Pulmonary artery endothelial cell (primary cell): Measurements from ENCODE around the gene LRRTM3. TPM values are rescaled to one million over a fixed set of nuclear protein-coding genes. Genes with fewer than 3 reads are reported as not detected.

Experiments
- DNase-seq: peaks from one replicate; pipeline ENCODE4 v3.0.0-alpha.2; 2011; ENCODE audit warnings: low read depth, low spot score
- total RNA-seq: library from RNA; depleted of rRNA; stranded (reverse); fragments of >200 nt; gene quantifications from 2 replicates; pipeline ENCODE4 v1.2.3, GENCODE V29; 2014

The LRRTM3 gene
- total RNA-seq, 1 donor from 2014 or later = not detected

DNA sequence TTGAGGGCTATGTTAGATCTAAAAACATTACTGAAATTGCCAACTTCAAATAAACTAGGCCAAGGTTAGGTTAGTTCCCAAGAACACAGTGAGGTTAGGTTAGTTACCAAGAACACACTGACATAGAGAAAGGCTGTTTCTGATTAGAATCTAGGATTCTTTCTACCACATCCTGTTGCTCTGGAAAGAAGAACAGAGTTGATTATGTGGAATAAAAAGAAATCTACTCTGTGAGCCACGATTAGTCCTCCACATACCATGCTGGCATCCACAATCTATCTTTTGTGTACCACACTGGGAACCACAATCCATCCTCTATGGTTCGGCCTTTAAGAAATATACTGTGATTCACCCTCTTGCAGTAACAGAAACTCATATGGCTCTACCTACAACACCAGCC is 91.4 kb downstream of the LRRTM3 start:
- DNase-seq = no peak

GRCh38 chr10:67022099-67022498 is 96.3 kb downstream of the LRRTM3 start:
- DNase-seq = no peak

GRCh38 chr10:67033878-67034277 is 108.0 kb downstream of the LRRTM3 start:
- DNase-seq = no peak

DNA sequence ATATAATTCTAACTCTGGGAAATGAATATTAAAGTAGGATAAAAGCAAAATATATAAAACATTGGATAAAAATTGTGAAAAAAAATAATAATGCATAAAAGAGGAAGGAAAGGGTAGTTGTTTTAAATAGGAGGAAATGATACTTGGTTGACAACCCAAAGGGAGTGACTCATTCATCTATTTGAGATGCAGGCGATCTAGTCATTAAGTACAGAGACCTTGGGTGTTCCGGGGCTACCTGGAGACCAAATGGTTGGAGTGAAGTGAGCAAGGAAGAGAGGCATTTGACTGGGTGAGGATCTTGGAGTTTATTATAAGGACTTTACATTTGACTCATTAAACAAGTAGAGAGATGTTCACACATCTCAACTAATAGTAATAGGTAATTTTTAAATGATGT is 111.0 kb downstream of the LRRTM3 start:
- no peak for DNase-seq

DNA sequence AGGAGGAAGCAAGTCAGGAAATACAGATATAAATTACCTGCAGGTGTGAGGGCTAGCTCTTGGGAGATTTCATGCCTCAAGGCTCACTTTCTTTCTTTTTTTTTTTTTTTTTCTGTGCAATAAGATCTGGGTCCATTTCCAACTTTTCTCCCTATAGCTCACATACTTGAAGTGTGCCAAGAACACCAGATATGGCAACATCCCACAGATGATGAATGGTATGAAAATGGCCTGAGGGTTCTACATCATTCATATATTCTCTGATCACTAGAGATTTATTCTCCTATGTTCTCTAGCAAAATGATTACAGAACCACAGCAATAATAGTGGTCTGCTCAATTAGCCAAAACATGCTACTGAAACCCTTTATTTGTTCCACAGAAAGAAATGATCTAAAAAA is 117.2 kb downstream of the LRRTM3 start:
- DNase-seq = no peak

DNA sequence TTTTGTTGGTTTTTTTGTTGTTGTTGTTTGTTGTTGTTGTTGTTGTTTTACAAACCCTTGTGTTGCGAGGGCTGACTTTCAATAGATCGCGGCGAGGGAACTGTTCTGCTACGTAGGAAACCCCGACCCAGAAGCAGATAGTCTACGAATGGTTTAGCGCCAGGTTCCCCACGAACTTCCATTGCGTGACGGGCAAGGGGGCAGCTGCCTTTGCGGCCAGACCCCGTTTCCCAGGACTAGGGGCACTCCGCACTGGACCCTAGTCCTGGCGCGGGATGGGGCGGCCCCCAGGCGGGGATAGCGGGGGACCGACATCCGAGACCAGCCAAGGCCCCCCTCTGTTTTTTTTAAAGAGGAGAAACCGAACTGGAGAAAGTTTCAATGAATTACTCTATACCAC is 119.6 kb downstream of the LRRTM3 start:
- DNase-seq = no peak

DNA sequence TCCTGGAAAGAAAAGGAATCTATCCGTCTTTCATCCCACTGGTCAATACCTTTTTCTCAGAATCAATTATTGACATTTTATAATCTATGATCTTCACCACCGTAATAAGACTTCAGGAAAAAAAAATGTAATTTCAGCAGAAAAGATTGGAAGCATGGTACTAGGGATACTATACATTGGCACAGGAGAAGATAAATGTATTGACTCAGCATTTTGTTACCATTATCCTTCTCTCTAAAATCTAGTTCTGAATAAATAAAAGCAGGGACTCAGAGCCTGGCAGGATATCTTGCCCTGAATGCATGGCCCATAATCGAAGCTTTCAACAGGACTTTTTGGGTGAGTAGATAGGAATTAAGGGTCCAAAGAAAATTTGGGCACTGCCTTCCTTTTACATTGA is 120.7 kb downstream of the LRRTM3 start:
- DNase-seq = no peak

DNA sequence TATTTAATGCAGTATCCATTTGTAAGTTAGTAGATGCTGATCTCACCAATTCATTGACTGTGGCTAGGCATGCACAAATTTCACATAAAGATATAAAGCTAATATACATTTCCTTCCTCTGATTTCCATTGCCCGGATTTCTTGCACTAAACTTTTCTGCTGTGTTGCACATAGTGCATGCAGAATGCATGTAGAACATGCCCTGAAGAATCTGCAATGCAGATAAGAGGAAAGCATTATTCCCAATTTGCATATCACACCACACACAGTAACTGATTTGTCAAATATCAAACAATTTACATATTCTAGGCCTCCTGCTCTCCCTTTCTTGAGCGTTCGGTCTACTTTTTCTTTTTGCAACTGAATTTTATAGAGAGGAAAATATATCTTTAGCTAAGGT is 124.2 kb downstream of the LRRTM3 start:
- no peak for DNase-seq

DNA sequence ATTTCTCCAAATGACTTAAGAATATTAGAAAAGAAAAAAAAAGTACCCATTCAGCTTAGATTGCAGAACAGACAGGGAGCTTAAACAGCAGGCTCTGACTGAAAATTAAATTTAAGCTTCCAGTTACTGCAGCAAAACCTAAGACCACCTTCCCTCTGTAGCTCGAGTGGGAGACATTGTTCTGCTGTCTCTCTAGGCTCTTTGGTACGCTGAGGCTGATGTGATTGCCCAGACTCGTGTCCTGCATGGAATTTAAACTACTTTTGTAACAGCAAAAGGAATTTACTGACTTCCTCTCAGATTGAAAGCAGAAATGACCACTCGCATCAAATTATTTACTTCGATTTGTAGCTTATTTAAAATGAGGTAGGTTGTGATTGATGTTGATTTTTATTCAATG is 124.6 kb downstream of the LRRTM3 start:
- no peak for DNase-seq

DNA sequence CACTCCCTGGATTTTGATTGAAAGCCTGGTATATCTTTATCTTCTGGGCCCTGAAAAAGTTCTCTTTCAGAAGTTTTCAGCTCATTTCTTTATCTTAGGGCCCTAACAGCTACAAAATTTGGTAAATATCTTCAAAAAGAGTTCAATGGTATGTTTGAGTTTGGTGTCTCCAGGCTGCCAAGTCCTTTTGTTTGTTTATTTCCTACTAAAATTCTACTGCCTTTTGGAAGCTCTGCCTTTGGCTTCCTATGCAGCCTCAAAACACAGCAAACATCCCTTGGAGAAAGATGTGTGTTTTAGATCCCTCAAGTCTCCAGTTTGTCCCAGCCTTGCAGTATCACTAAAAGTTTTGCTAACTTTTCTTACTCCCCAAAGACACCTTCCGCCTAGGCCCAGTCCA is 146.8 kb downstream of the LRRTM3 start:
- no peak for DNase-seq

DNA sequence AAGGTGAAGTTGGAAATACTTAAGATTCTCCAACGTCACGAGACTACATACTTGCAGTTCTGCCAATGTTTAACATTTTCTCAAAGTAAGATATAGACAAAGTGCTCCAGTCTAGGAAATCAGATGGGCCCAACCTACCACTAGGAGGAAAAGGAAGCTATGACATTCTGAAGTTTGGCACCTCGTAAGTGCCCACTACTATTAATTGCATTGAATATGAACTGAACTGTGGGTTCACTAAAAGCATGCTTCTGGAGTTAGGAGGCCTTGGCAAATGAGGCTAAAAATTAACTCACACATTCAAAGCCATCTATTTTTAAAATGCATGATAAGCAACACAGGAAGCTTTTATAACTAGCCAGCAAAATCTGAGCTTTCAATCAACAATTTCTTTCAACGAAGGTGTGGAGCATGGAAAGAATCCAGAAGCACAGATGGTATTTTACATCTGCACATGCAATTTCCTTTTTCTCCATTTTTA is 149.7 kb downstream of the LRRTM3 start:
- no peak for DNase-seq

DNA sequence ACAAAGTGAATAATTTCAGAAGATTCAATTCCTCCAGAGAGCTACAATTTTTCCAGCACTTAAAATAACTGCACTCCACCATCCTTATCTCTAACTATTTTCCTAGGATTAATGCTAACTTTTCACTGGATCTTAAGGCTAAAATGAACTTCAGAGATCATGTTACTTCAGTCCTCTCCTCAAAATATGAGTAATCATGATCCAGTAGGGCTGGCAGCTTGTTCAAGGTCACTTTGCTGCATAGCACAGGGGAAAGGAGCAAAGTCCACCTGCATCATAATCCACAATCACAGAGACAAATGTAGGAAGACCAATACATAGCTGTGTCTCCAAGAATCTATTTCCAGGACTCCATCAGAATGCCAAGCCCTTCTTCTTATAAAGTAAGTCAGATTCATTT is 150.3 kb downstream of the LRRTM3 start:
- DNase-seq = no peak

- DNase-seq = no peak
Measured at GRCh38 chr10:67077376-67077775, 151.5 kb downstream of the LRRTM3 start.

DNA sequence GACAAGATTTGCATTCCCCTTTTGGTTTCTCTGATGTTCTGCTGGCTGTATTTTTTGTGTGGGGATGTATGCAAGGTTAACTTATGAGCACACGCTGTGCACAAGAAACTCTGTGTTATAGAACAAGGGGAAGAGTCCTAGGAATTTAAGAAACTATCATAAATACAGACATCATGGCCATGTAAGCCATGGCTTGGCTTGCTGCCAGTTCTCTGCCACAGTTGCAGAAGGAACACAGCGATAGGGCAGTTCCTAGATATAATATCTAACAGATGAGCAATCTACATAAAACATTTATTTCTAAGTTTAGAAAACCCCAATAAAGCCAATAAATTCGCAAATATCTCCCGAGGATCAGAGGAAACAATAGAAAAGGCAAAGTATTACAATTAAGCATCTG is 153.3 kb downstream of the LRRTM3 start:
- DNase-seq = no peak

DNA sequence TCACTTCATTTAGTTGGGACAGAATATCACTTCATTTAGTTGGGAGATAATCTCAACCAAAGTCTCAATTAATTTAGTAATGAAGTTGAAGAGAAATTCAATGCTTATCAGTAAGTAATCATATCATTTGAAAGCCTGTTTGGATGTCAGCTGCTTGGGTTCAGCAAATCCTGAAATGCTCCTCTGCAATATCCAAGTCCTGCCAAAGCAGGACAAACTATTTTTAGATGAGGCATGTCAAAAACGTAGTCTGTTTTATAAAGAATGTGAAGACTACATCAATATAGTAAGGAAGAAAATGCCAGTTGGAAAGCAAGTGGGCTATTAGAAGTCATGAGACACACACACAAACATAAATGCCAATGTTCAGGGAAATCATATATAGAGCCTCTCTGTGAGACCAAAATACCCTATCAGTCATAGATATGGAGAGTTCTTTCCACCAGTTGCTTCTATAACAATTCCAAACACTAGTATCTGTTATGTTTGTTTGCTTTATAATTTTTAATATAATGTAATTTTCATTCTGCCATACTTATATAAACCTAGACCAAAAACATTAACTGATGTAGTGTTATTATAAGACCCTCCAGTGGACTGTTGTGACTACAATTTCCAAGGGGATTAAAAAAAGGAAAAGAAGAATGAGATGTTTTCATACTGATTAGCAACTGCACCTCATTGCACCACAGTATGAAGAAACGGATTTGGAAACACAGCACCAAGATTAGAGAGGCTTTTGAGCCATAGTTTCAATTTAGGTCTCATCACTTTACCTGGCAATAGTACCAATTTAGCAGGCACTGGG is 160.7 kb downstream of the LRRTM3 start:
- DNase-seq = no peak

- DNase-seq = no peak
Measured at GRCh38 chr10:67087135-67087425, 161.2 kb downstream of the LRRTM3 start.

- DNase-seq = no peak
Measured at GRCh38 chr10:67088036-67088435, 162.2 kb downstream of the LRRTM3 start.

DNA sequence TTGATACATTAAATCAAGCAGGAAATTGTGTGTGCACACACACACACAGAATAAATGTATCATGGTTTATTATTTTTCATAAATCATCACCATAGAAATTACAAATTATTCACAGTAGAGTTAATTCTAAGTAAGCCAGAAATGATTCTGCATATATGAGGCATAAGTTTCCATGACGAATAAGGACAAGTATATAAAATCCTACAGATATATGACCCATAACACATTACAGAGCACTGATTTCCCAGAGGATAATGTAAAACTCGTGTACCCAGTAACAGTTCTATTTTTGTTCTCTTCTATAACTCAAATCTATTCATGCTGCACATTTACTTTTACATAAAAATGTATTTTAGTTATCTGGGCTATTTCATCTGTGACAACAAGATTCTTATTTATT is 169.7 kb downstream of the LRRTM3 start:
- DNase-seq = no peak

DNA sequence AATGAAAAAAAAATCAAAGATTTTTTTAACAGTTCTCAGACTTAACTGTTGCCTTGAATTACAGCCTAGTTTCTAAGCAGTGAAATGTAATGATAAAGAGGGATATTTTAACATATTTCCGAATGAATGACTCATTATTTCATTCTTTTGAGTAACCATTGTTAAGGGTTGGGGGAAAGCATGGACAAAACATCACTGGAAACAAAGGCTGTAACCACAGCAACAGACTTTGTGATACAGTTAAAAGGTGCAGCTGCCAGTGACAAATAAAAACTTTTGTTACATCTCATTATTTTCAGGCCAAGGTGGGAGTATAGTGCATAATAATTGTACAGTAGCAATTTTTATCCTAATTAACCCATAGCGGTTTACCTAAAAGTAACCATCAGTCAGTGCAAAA is 172.6 kb downstream of the LRRTM3 start:
- no peak for DNase-seq

DNA sequence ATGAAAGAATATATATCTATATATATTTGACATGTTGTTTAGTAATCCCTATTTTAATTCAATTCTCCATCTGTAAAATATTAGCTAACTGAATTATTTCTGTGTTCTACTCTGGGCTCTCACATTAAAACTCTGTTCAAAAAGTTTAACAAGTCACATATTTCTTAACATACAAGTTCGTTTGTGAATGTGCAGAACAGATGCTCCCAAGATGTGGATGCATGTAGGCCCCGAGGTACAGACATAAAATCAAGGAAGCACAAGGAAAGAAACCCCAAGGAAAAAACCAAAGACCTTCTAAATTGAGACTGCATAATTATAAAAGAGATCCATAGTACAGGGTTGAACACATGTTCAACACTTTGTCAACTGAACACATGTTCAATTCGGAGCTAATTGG is 175.1 kb downstream of the LRRTM3 start:
- no peak for DNase-seq

DNA sequence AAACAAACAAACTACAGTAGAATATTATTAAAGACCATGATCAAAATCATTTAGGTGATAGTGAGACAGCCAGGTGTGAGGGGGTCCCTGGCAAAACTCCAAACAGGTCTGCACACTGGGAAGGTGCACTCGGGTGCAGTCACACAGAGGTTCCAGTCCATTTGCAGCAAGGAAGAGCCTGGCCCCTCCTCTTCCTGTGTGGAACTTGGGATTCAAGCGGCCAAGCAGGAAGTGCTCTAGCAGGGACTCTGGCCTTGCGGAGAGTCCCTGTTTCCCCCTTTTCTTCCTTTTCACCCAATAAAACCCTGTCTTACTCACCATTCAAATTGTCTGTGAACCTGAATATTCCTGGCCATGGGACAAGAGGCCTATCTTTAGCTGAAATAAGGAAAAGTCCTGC is 181.8 kb downstream of the LRRTM3 start:
- DNase-seq = no peak

GRCh38 chr10:67110286-67110685 is 184.4 kb downstream of the LRRTM3 start:
- DNase-seq = no peak

DNA sequence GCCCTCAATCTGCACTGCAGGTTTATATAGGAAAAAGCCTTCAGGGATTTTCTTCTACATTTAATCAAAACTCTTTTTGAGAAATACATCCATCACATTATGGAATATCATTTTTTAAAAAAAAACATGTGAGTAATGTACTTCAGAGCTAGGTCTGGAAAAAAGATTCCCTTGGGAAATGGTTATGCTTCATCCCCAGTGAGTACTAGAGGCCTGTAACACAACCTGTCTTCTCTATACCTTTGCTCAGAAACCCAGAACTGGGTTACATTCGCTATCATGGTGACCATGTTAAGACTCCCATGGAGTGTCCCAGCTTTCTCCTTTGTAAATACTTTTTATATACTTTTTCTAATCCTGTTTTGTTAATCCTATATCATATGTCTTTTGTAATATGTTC is 186.9 kb downstream of the LRRTM3 start:
- DNase-seq = no peak

DNA sequence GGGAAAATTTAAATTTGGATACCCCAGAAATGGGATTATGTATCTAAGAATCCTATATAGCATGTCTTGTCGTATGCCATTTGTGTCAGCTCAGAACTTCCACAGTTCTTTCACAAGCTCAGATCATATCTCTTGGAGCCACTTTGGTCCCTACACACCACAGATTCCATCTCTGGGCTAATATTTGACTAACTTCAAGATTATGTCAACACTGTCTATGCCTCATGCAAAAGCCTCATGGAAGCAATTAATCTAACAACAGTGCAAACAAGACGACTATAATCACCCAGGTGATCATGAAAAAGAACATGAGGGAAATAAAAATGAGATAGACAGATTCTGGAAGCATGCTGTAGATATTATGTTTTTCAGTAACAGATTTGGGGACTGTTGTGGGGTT is 189.1 kb downstream of the LRRTM3 start:
- DNase-seq = no peak
